HG03060 (cell line): ENCODE data around the gene NCAM2.

Source experiments
- ATAC-seq: cut with Tn5 transposase; IDR thresholded peaks from one replicate; pipeline ENCODE4 v1.9.1; 2021; ENCODE audit warnings: low read depth, moderate number of reproducible peaks; ENCODE audit not compliant: unreplicated experiment

Gene NCAM2

DNA sequence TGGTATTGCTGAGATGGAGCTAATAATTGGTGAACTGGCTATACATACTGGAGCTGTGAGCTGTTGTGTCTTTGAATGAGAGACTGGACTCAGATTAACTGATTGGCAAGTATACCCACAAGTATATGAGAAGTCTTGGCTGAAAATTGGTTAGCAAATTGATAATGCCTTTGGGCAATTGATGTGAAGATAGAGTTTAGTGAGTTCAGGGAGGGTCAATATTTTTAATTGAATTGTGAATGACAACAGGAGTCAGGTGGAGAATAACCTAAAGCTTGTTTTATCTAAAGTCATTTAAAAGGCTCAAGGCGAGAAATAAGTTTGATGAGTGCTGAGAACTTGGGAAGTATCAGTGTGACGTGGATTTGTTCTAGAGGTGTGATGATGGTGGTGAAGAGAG is 27.5 kb downstream of the NCAM2 start:
- no peak for ATAC-seq

DNA sequence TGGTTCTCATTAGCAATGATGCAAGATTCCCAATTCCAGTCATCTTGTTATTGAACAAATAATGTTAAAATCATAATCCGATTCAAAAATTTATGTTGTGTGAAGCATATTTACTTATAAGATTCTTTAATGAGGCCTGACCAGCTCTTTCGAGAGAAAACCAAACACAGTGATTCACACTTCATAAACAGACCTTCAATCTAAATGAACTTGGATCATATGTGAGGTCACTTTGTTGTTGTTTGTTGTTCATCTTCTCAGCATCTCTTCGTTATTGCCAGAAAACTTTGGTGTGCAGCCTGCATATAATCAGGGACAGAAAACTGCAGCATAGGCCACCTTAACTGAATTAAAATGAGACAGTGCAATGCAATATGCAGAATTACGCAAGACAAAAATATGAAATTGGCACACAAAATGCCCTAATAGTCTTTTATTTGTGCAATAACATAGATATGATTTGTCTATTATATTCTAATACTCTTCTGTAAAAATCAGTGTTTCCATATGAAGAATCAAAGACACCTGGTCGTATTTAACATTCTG is 30.1 kb downstream of the NCAM2 start:
- no peak for ATAC-seq

DNA sequence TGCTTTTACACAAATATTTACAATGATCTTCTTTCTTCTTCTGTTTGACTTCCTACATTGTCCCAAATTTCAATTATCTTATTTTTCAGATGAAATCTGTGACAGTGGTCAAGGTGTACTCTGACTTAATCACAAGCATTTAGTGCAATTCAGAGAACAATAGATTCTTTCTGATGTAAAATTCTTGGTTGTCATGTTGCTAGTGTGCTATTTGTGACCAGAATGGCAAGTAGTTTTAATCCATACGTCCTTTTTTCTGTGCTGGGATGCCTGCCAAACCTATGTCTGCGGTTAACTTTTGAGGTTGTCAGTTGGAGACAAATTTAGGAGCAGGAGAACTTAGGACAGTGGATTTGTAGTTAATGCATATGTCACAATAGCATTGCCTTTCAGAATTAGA is 31.0 kb downstream of the NCAM2 start:
- ATAC-seq, result no peak

DNA sequence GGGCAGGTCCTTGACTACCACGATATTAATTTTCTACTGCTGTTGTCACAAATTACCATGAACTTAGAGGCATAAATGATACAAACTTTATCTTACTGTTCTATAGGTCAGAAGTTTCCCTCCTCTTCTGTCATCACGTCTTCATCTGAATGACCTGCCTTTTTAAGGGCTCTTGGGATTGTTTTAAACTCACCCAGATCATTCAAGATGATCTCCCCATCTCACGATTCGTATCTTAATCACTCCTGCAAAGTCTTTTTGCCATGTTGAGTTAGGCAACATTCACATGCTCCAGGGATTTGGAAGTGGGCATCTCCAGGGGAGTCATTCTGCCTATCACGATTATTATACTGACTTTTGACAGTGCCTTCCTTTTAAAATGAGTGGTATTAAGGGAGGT is 32.1 kb downstream of the NCAM2 start:
- ATAC-seq, result no peak

DNA sequence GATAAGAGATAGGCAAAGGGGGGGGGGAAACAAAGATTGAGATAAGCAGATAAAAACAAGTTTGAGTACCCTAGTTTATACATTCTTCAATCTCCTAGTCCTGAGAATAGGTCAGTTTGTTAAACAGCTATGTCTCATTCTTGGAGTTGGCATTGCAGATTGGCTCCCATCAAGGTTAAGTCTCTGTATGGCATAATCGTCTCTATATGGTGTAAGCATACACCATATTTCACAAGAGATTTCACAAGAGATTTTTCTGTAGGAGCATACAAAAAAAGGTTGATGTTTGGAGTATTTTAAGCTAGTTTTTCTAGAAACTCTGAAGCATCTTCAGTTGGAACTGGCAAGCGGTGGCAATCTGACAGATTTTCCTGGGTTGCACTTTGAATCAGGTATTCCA is 35.8 kb downstream of the NCAM2 start:
- no peak for ATAC-seq

DNA sequence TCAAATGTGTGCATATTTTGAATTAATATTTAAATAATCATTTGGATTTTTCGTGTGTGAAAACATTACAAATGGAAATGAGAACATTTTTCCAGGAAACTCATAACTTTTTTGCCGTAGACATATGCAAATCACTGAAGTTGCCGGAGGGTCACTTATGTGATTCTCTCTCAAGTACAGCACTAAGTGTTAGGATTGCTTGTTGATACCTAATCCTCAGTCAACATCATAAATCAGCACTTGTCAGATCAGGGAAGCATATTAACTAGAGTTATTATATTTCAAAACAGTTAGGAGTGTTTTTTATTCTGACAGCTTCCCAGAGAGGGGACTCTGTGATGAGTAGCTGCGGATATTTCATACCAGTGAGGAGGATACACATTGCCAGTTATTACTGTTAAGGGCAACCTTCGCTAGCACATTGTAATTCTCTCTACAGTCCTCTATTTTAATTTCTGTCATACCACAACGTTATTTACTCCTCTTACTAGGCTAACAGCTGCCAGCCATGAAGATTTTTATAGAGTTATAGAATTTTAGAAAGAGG is 41.5 kb downstream of the NCAM2 start:
- ATAC-seq, result no peak

DNA sequence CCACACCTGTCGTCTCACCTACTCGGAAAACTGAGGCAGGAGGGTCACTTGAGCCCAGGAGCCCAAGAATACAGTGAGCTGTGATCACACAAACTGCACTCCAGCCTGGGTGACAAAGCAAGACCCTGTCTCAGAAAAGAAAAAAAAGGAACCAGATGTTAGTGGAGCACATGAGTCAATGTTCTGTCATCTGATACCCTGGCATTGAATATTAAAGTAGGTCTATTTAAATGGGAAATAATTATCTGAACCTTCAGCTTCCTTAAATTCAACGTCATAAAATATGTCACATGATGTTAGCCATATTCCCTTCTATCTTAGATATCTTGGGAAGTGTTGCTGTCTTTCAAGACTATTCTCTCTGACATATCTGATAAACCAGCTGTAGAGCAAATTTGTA is 47.3 kb downstream of the NCAM2 start:
- no peak for ATAC-seq

DNA sequence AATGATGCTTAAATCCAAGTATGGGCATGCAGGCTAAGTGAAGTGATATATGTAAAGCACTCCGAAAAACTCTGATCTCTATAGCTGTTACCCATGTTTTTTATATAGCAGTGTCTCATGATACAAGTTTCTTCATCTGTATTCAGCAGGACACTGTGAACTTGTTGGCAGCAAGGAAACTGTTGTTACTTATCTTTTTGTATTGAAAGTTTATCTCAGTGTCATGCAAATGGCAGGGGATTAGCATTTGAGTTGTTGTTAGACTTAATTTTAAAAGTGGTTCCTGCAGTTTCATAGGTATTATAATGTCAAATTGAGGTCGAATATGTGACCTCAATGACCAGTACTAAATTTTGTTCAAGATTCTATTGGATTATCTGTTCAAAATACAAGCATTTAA is 47.9 kb downstream of the NCAM2 start:
- ATAC-seq, result no peak

DNA sequence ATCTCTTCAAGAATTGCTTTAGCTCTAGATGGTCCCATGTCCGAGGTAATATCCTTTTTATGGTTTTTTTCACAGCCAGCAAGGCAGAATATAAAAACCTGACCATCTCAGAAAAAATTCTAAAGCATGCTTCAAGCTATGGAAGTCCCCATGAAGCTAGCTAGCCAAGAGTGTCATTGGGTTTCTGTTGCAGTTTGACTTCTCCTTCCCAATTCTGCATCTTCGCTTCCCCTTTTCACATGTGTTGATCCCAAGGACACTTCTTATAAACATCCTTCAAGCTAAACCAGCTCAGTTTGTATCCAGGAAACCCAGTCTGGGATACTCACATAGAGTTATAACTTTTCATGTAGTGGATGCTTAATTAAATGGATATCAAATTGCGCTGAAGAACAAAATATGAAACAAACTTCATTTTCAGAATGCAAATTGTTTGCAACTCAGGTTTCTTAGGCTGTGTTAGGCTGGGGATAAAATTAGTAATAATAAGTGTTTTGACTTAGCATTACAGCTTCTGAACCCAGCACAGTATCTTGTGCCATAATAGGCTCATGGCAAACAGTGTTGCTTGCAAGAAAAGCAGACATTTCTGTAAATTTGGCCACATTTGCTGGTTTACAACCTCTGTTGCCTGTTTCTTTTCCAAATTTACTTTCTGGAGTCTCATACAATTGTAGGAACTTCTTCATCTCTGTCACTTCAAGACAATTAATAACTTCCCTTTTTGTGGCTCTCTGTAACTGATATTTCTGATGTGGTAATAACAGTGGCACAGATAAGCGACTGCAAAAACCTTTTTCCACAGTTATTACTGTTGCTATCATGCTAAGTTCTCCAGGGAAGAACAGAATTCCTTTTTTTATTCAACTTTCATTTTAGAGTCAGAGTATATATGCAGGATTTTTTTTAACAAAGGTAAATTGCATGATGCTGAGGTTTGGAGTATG is 53.2 kb downstream of the NCAM2 start:
- ATAC-seq, result no peak

DNA sequence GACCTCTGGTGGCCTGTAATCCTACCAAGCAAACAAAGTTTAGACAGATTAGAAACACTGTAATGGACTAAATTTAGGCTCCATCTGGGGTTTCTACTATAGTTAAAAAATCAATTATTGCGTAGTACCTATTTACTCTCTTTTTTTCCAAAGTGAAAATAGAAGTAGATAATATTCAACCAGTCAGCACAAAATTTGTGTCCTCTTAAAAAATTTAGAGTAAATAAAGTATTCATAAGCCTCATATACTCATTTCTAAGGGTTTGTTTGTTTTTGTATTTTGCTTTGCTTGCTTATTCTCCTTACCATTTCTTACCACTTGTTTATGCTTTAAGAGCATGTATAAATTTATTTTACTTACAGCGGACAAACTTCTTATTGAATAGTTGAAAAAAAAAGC is 54.5 kb downstream of the NCAM2 start:
- ATAC-seq, result no peak

DNA sequence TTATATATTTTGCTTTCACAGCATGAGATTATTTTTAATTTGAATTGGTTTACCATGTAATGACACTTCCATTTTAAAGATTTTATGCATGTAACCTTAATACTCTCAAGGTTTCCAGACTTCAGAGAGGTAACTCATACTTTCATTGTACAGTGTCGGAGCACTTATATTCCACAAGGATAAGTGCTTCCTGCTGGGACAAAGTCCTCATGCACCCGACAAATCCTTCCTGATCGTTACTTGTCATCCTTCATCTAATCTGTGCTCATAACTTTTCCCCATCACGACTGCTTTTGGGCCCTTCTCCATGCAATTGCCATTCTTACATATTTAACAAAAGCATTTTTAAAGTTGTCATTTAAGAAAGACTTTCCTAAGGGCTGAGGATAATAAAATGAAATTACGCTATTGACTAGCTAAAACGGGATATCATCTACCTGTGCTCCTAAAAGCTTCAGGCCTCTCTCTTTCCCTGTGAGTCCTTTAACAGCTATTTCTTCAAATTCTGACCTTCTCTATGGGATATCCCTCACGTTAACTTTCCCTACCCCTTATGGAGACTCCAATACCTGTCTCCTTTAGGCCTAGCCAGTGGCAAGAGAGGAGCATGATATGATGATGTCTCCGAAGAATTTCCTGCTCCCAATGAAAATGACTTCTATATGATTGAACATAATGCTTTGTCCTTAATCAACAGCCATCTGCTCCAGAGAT is 59.3 kb downstream of the NCAM2 start:
- ATAC-seq, result no peak

DNA sequence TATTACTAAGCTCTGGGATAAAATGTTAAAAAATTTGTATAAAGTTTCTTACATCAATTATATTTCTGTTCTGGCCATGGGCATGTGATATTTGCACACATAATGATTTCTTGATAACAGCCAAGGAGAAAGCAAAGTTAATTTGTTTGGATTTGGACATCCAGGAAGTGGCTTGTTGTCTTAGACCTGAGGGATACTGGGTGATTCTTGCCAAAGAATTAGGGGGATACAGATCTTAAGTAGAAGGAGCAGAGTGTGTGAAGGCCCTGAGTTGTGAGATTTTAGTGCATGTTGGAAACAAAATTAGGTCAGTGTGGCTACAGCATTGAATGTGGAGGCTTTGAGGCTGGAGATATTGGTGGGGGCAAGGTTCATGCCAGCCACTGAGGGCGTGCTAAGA is 65.6 kb downstream of the NCAM2 start:
- no peak for ATAC-seq

DNA sequence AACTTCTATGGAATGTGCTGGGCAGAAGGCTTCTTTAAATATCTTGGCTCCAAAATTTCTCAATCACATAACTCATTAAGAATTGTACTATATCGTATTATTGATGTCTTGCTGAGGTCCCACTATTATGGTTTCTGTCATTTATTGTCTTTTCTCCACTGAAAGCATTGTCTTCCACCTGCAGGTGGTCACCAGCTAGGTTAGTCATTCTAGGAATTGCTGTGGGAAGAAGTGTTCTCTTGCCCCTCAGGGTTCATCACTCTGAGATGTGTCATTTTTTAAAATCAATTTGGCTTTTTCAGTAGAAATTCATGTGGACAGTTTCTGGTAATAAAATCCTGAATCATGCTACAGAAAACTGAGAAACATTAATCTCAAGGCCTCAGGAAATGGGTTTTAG is 66.1 kb downstream of the NCAM2 start:
- ATAC-seq, result no peak

DNA sequence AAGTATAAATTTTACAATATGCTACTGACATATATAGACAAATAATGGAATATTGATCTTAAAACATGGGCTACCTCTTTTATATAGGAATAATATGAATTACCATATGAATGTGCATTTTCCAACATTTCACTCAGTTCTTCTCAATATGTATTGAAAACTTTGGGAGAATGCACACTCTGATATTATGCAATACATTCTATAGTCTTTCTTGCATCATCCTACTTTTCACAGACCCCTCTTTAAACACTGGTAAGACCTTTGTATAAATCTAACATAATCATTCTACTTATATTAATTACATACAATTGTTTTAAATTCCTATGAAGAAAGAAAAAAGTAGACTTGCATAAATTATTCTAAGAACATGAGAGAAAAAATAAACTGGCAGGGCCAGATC is 69.2 kb downstream of the NCAM2 start:
- ATAC-seq, result no peak

DNA sequence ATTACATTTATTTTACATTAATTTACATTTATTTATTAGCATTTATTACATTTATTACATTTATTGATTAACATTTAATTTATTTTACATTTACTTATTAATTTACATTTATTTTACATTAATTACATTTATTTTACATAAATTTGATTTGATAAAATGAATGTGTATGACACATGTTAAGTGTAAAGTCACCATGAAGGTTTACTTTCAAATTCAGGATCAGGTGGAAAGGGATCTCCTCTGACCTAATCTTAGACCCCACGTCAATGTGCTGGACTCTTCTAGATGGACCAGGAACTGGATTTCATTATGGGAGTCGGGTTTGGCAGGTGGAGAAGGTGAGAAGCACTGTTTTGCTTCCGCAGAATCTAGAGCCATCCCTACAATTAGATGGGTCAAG is 76.1 kb downstream of the NCAM2 start:
- no peak for ATAC-seq

DNA sequence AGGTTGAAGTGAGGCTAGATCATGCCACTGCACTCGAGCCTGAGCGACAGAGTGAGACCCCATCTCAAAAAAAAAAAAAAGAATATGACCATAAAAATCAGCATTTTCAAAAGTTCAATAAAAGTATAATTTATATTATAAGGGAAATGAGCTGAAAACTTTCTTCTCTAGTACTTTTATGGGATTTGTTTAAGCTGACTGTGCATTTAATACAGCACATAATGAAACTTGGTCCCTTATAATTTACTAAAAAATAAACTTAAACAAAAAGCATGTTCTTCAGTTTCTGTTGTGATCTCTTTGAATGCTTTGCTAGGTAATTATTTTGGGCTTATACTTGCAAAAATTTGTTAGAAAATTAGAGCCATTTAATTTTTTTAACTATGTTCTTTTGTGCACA is 77.8 kb downstream of the NCAM2 start:
- no peak for ATAC-seq

DNA sequence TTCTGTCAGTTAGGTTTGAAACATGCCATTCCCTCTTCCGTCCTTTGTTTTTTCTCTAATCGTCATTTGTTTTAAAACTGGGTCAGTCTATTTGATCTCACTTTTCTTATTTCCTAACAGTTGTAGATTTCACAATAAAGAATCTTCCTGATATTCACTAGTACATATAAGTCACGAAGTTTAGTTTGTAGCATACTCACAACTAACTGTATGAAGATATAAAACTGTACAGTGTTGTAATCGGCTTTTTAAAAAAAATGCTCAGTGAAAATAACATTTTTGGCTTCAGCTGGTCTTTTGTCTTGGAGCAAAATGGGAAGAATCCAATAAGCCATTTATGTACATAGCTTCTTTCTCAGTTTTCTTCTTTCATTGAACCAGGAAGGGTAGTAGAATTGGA is 78.3 kb downstream of the NCAM2 start:
- no peak for ATAC-seq

DNA sequence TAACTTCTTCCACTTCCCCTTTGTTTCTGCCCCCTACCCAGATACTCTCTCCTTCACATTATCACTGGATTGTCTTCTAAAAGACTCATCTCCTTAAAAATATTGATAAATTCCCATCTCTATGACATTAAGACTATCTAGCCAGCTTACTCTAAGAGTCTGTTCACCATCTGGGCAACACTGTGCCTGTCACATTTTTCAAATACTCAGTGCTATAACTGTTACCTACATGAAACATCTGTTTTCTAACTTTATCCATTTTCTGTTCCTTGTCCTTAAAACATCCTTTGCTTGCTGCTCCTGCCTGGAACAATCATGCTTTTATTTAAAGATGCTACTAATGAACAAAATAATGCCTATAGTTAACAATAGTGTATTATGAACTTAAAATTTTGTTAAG is 81.4 kb downstream of the NCAM2 start:
- no peak for ATAC-seq

DNA sequence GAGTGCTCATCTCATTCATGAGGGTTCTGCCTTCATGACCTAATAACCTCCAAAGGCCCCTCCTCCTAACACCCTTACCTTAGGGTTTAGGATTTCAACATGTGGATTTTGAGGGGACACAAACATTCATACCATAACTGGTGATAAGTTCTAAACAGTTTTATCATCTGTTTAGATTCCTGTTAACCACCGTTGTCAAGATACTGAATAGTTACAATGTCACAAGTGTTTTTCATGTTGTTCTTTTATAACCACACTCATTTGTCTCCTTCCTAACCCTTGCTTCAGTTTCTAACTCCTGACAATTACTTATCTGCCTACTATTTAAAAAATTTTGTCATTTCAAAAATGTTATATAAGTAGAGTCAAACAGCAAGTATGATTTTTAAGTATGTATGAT is 86.0 kb downstream of the NCAM2 start:
- ATAC-seq, result no peak

DNA sequence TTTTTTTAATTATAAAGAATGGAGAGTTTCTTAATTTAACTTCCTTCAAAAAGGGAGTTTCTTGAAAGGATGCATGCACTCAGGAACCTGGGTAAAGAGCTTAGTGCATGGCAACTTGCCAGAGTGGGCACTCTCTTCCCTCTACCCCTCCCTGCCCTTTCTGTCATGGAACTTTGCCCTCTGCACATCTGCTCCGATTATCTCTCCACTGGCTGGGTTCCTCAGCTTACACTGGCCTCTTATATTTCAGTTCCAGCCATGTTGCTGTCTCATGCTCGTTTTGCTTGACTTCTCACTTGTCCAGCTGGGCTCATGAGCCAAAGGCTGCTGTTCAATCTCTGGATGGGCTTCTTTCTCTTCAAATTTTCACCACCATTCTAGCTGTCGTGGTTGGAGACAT is 87.0 kb downstream of the NCAM2 start:
- no peak for ATAC-seq

DNA sequence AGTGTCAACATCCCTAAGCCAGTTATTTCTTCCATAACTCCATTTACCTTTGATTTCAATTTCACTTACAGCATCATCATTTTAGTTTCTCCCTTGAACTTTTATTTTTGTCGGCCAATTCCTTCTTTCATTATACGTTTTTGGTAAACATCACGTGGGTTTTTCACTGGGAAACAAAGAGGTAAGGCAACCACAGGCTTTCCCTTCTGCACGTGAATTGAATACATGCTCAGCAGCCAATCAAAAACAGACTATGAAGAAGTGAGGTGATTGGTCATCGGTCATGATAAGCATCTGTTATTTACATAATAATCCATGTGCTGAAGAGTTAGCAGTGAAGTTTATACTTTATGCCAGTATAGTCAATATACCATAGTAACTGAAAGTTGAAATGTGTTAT is 98.7 kb downstream of the NCAM2 start:
- ATAC-seq, result no peak
